Activated T-cell treated with anti-CD3 and anti-CD28 coated beads for 48 hours (primary cell): Measurements from ENCODE around the gene ELK4.

Experiments used
- DNase-seq: peaks from one replicate; pipeline ENCODE4 v3.0.0-alpha.2; 2020; ENCODE audit warnings: low read depth

The ELK4 gene

DNA sequence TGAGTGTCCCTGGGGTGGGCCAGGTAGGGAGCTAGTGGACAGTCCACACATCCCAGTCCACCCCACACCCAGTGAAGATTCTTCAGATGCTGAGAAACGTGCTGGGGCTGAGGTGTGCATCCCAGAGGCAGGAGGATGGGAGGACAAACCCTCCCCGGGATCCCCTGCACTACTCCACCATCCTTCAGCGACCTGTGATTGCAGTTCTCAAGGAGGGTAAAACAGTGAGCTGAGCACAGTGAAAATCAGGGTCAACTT is 51.0 kb downstream of the ELK4 start:
- no peak for DNase-seq

DNA sequence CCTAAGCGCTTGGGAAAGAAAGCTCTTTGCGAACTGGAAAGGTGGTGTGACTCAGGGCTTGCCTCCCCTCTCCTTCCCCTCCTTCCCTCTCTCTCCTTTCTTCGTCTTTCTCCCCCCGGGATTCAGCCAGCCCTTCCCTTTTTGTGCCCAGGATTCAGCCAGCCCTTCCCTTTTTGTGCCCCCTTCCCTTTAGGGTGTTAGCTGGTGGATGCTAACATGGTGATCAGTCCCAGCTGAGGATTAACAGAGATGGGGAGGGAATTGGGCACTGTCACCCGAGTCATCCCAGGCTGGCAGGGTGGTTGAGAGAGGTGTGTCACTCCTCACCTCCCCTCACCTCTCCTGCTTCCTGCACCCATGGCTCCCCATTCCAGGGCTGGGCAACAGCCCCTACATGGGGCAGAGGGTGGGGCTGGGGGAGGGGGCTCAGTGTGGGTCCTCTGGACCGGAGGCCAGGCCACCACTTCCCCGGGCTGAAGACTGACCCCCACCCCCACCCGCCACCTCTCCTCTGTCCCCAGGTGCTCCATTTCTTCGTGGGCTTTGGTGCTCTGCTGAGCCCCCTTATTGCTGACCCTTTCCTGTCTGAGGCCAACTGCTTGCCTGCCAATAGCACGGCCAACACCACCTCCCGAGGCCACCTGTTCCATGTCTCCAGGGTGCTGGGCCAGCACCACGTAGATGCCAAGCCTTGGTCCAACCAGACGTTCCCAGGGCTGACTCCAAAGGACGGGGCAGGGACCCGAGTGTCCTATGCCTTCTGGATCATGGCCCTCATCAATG is 51.5 kb downstream of the ELK4 start:
- DNase-seq = no peak

DNA sequence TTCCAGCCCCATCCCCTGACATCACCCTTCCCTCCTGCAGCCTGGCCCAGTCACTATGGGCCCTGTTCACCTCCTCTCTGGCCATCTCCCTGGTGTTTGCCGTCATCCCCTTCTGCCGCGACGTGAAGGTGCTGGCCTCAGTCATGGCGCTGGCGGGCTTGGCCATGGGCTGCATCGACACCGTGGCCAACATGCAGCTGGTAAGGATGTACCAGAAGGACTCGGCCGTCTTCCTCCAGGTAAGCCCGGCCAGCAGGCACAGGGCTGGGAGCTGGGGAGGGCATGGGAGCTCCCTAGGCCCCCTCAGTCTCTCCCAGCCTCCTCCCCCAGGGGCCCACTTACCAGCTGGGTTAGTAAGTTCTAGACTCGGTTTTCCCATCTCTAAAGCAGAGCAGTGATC is 52.1 kb downstream of the ELK4 start:
- DNase-seq = no peak

DNA sequence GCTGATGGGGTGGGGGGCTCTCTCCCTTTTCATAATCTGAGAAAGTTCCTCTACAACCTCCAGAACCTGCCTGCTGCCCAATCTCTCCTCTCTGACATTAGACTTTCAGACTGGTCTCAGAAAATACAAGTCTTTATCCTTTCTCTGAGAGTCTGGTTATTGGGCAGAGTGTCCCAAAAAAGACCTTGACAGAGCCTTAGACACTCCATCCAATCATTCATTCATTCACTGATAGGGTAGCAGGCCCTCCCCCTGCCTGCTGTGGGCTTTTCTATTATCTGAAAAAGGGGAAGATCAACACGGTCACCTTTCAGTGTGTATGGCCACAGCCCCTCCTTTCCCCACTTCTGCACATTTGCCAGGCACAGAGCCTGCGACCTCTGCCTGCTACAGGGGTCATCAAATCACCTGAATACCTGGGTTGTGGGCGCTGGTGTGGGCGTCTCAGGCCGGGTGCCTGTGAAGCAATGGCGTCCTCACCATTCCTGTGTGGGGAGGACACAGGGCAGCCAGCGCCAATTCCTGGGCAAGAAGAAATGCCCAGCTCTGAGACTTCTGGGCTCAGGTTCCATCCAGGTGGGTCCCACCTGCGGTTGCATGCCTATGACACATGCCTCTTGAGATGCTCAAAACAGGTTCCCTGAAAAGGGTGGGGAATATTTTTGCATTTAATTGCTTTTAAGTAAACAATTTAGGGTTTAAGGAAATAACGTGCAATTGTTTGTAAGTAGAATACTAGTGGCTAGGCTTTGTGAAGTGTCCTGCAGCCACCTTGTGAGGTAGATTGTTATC is 52.8 kb downstream of the ELK4 start:
- DNase-seq = no peak

DNA sequence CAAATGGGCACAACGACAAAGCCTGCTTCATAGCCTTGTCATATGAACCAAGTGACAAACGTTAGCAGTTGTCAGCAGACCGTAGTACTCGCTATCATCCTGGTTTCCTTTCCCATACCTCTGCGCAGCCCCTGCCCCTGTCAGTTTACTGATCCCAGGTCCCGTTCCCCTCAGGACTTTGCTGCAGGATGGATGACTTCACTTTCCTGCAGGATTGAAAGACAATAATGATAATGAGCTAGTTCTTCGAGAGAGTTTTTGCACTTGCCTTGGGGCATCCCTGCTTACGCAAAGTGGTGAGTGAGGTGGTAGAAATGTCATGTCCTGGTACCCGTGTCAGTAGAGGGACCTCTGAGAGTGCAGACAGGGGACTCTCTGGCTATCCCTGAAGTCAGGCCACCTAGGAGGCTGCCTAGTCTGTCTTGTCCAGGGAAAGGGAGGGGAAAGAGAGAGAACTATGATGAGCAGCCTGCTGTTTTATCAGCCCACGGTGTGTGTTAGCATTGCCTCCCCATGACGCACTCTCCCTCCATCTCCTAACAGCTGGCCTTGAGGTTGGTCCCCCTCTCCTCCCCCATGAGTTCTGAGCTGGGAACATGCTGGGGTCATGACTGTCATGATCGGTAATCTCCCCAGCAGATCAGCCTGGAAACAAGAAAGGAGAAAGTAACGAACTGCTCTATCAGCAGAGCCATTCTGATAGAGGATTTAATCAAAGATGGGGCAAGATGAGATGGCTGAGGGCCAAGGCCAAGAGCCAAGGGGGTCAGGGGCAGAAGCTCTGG is 53.7 kb downstream of the ELK4 start:
- no peak for DNase-seq

DNA sequence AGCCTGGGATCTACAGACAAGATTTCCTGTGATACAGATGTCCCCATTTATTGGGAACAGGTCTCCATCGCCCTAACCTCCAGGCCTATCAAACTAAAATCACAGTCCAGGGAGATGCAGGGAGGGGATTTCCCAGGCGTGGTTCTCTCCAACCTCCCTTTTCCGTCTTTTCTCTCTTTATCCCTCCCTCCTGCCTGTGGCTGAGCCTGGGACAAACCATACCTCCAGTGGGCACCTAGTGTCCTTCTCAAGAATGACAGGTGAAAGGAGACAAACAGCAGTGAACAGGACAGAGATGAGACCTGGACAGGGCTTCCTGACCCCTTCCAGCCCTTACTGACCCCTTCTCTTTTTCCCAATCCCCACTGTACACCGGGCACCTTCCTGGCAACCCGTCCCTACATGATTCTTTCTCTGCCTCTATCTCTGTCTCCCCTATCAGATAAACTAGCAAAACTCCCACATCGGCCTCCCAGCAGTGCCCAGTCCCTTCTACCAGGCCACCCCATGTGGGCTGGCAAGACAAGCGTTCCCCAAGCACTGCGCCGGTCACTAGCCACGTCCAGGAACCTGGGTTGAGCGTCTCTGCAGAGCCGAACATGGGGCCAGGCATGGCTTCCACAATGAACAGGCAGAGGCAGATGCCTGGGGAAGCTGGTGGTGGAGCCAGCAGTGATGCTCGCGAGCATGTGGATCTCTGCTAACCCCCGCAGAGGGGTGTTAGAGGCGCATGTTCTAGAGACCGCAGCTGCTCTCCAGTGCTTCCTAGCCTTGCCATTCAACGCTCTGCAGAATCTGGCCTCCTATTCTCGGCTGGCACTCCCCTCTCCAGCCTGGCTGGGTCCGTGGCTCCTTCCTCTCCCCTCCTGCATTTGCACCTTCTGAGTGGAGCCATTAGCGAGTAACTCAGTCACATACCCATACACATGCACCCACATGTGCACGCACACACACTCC is 54.7 kb downstream of the ELK4 start:
- DNase-seq = no peak

DNA sequence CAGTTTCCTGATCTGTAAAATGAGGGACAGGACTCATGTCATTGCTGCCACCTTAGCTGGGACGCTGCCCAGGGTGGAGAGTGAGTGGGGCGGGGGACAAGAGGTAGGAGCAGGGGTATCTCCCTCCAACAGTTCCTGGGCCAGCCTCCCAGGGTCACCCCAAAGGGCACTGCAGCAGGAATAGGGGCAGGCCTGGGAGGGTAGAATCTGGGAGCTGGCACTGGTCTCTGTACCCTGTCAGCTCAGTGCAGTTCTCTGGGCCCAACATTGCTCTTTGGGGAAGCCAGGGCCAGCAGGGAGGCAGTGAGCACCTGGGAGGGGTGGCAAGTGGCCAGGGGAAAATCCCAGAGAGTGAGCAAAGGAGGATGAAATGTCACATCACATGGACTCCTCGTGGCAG is 55.8 kb downstream of the ELK4 start:
- no peak for DNase-seq

DNA sequence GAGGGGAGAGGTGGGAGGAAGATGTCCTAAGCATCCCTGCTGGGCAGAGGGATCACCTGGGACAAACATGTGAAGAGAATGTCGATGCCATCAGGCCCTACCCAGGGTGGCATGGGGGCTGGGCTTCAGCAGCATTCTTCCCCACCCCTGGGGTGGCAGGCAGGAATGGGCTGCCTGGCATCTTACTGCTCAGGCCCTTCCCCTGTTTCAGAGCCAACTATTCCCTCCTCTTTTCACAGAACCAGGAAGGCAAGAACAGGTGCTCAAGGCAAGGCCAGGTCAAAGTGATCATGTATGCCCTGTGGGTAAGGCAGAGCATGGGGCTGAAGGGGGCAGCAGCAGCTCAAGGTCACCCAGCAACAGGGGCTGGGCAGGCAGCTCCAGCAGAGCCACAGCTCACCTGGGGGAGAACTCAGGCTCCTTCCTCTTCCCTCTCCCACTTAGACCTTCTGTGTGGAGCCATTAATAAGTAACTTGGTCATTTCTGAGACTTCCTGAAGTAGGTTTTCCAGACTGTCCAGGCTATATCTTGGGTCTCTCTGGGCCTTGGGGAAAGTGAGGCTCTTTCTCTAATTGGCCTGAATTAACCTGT is 56.4 kb downstream of the ELK4 start:
- DNase-seq = no peak

DNA sequence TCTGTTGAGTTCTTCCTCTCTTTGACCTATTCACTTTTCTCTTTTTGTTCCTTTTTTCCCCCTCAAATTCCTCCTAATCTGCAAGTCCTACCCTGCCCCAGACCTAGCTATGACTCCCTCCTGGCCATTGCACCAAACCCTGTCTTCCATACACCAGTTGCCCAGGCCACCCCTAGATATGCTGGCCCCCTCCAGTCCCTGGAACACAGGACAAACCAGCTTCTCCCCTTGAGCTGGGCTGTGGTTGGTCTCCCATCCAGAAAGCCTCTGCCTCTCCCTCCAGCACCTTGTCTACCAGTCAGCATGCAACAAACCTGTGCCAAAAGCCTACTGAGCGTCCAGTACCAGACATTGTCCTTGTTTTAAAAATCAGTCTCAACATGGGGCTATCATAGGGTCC is 59.4 kb downstream of the ELK4 start:
- no peak for DNase-seq

DNA sequence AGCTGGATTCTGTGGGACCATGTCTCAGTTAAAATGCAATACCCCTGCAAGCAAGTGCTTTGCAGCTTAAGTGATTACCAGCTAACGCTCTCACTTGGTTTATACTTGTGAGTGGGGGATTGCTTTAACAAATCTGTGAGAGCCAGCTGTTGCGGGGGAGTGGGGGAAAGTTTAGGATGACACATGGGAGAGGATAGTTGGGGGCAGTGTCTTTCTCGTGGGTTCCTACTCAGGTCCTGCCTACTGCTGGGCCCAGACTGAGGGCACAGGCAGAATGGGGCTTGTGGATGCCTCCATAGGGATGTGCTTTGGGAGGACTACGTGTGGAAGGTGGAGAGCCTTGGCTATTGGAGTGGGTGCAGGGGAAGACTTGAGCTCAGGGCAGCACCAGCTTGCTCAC is 60.1 kb downstream of the ELK4 start:
- DNase-seq = no peak

DNA sequence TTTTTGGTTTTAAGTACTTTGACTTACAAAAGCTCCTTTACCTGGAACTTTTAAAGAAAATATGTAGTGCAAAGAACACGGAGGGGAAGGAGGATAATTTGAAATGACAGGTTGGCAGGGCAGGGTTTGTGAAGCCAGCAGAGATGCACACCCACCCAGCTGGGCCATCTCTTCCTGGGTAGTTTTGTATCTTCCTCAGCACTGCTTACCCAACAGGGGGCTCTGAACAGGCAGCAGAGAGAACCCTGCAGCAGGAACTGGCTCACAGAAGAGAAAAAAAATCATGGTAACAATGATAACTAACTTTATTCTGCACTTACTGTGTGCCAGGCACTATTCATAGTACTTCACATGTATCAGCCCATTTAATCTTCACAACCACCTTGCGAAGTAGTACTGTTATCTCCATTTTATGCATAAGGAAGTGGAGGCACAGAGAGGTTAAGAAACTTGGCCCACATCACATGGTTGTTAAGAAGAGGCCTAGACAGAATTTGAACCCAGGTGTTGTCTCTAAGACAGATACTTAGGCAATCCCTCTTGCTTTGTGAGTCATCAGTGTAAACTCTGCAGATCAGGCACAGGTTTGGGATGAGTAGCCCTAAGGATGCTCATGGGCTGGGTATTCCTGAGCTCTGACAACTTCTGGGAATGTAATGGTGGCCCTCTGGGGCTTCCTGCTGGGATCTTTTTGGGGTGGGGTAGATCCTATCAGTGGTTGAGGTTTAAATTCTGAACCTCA is 60.8 kb downstream of the ELK4 start:
- no peak for DNase-seq

DNA sequence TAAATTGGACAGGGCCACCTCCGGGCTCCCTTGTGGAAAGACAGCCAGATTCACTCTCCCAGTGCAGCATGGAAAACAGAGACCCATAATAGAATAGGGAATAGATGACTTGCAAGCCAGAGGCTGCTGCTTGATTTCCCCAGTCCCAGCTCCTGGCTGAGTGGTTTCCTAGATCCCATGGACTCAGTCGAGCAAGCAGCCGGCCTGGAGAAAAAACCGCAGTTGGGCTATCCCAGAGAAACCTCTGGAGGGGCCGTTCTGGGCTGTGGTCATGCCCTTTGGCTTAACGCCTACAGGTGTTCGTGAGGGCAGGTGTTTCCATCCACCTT is 61.7 kb downstream of the ELK4 start:
- no peak for DNase-seq

DNA sequence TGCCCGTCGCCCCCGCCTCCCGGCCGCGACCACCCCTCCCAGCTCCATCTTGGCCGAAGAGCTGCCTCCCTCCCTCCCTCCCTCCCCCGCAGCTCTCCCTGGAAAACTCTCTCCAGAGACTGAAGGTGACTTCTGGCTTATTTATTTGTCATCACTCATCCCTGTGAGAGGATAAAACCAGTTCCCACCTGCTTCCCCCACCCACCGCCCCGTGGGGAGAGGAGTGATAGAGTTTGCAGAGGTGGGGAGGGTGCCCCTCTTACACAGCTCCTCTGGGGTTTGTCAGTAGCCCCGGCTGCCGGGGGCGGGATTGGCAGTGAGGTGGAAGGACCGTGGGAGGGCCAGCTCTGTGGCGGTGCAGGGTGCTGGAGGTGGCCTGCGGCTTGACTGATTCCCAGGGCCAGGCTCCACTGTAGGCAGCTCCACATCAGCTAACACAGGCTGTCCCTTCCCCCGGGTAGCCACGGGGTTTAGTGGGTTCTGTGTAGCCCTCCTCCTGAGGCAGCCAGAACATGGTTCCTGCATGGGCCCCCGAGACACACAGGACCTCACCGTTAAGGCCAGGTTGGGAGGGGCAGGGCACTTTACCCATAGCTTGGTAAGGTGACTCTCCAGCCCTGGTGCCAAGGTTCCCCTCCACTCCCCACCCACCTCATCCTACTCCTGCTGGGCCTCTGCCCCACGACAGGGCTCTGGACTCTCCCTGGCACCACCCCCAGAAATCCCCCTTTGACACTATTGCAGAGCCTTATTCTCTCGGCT is 62.2 kb downstream of the ELK4 start:
- no peak for DNase-seq

DNA sequence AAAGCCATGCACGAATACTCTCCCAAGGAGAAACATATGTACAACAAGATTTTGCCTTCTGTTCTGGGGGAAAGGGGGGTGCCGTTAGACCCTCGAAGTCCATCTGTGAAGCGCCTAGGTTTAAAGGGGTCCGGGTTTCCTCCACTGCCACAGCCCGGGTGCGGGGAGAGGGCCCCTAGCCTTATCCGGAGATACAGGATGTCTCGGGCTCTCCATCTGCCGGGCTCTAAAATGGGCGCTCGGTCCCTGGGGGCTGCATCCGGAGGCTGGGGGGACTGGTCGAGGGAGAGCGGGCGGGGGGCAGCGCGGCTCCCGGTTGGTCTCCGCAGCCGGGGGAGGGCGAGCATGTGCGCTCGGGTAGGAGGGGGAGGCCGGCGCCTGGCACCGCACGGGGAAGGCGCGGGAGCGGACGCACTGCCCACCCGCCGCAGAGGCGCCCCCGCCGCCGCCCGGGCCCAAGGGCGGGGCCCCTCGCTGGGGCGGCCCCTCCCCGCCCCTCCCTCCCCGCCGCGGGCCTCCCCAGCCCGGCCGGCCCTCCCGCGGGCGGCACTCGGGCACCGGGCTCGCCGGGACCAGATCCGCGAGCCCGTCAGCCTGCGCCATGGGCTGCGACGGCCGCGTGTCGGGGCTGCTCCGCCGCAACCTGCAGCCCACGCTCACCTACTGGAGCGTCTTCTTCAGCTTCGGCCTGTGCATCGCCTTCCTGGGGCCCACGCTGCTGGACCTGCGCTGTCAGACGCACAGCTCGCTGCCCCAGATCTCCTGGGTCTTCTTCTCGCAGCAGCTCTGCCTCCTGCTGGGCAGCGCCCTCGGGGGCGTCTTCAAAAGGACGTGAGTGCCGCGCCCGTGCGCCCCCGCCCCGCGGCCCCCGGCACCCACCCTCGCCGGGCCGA is 63.1 kb downstream of the ELK4 start:
- no peak for DNase-seq

DNA sequence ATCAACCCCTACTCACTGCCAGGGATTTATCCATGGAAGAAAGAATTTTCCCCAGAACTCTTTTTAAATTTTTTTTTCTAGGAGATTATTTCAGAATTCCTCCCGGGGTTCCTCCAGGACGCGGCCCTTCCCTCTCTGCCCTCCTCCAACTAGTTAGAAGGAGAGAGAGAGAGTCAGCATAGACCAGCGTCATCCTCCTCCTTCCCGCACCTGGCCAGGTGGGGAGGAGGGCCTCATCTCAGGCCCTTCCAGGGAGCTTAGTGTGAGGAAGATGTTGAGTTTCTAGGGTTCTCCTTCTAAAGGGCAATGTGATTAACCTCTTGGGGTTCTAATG is 63.7 kb downstream of the ELK4 start:
- DNase-seq = no peak

DNA sequence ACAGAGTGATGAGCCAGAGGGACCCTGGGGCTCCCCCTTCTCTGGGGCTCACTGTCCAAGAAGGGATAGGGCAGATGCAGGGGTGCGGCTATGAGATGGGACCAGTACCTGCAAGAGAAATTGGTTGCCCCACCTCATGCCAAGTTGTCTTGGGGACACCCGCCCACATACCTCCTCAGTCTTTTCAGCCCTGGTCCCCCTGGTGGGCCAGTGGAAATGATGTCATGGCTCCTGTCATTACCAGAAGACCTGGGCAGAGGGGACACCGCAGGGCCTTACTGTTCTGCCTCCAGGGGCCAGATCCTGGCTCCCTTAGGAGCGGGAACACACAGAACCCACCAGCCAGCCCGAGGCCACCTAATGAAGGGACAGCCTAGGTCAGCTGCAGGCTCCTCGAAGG is 64.1 kb downstream of the ELK4 start:
- DNase-seq = no peak

DNA sequence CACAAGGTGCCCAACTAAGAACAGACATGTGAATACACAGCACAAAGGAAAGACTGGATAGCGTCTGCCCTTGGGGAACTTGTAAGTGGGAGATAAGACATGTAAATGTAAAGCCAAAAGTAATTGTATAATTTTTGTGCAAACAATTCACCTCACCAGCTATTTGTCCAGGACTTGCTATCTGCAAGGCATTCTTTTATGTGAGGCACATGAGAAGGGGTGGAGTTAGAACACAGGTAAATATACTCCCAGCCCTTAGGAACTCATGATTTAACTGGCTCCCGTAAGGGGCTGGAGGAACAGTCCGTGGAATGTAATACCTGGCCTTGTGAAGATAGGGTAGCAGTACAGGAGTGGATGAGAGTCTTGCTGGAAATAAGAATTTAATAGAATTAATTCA is 66.0 kb downstream of the ELK4 start:
- DNase-seq = no peak

DNA sequence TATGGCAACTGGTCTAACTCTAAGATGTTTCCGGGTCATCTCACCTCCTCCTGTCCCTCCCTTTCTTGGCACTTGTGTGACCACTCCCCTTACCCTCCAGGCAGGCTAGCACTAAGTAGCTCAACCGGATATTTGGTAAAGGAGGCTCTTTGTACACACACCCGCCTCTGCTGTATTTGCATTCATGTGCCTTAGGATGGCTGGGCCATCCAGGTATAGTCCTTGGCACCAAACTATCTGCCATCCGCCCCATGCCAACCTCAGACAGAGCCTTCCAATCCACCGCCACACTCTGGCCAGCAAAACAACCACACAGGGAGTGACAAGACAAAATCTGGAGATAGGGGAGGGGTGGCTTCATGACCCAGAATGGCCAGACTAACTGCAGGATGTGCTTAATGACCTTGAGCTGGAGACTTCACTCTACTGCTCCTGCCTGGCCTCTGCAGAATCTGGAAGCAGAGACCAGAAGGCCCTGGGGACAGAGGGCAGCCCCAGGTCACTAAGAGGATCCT is 67.8 kb downstream of the ELK4 start:
- DNase-seq = no peak
